DND-41 (cell line): ENCODE measurements around the gene SPTLC2.
A peak's percentile ranks its signal among the peaks of the same experiment; 100 is the strongest.
"Not testable (repeated sequence)": the region's sequence is repeated elsewhere in the genome, so short reads cannot be mapped to it uniquely, and the experiment has no call there.

Experiments
- ATAC-seq: fragments of 200-7000 bp; cut with Tn5 transposase; 3 replicates; pipeline ENCODE4 v1.9.1; 2021; ENCODE audit warnings: low read depth; ENCODE audit not compliant: insufficient read depth
- DNase-seq: peaks from one replicate; pipeline ENCODE4 v3.0.0-alpha.2; 2020
- H2AFZ ChIP-seq: 2 replicates; pipeline ENCODE4 v1.6.0; 2012; ENCODE audit warnings: low read depth, low read length
- H3K27ac ChIP-seq: 2 replicates; pipeline ENCODE4 v1.5.1; 2012; ENCODE audit warnings: low read length, inconsistent platforms
- H3K27me3 ChIP-seq: fragments of 200-600 bp; sonication (generic); 2 replicates; pipeline ENCODE4 v1.6.0; 2012; ENCODE audit warnings: low read length, mild to moderate bottlenecking, inconsistent platforms; ENCODE audit not compliant: insufficient read depth, poor library complexity
- H3K36me3 ChIP-seq: 2 replicates; pipeline ENCODE4 v1.5.1; 2012; ENCODE audit warnings: low read length, inconsistent platforms; ENCODE audit not compliant: insufficient read depth
- H3K4me1 ChIP-seq: 2 replicates; pipeline ENCODE4 v1.5.1; 2012; ENCODE audit warnings: mild to moderate bottlenecking, low read length; ENCODE audit not compliant: insufficient read depth
- H3K4me2 ChIP-seq: 2 replicates; pipeline ENCODE4 v1.6.0; 2012; ENCODE audit warnings: mild to moderate bottlenecking, moderate library complexity, low read length, inconsistent platforms; ENCODE audit not compliant: insufficient read depth
- H3K4me3 ChIP-seq, 2 experiments: fragments of 200-600 bp in 1 of 2; shearing (Covaris generic) in 1 of 2; 2 replicates each; pipeline ENCODE4 v1.5.1; 2012 to 2016; ENCODE audit warnings: inconsistent platforms in 2 of 2, low read length in 2 of 2, mild to moderate bottlenecking in 2 of 2, low read depth in 1 of 2, moderate library complexity in 1 of 2
- H3K79me2 ChIP-seq: 2 replicates; pipeline ENCODE4 v1.6.0; 2012; ENCODE audit warnings: low read length, inconsistent platforms; ENCODE audit not compliant: insufficient read depth
- H3K9ac ChIP-seq: 2 replicates; pipeline ENCODE4 v1.6.0; 2012; ENCODE audit warnings: low read depth, mild to moderate bottlenecking, inconsistent platforms, low read length, moderate library complexity
- H3K9me3 ChIP-seq: 2 replicates; pipeline ENCODE4 v1.5.1; 2012; ENCODE audit warnings: low read length, moderate library complexity, mild to moderate bottlenecking, inconsistent platforms; ENCODE audit not compliant: insufficient read depth, severe bottlenecking
- H4K20me1 ChIP-seq: 2 replicates; pipeline ENCODE4 v1.6.0; 2012; ENCODE audit warnings: low read length; ENCODE audit not compliant: insufficient read depth
- CTCF ChIP-seq: IDR thresholded peaks from 2 replicates; pipeline ENCODE4 v1.5.1; 2012; ENCODE audit warnings: borderline replicate concordance, low read length, moderate library complexity, mild to moderate bottlenecking; ENCODE audit not compliant: poor library complexity, severe bottlenecking; ENCODE audit errors: extremely low read depth
- EZH2 ChIP-seq: IDR thresholded peaks from 3 replicates; pipeline ENCODE4 v1.6.1; 2012; ENCODE audit warnings: borderline replicate concordance, low read depth, mild to moderate bottlenecking, moderate library complexity, low read length, inconsistent platforms; ENCODE audit not compliant: severe bottlenecking

The SPTLC2 gene

DNA sequence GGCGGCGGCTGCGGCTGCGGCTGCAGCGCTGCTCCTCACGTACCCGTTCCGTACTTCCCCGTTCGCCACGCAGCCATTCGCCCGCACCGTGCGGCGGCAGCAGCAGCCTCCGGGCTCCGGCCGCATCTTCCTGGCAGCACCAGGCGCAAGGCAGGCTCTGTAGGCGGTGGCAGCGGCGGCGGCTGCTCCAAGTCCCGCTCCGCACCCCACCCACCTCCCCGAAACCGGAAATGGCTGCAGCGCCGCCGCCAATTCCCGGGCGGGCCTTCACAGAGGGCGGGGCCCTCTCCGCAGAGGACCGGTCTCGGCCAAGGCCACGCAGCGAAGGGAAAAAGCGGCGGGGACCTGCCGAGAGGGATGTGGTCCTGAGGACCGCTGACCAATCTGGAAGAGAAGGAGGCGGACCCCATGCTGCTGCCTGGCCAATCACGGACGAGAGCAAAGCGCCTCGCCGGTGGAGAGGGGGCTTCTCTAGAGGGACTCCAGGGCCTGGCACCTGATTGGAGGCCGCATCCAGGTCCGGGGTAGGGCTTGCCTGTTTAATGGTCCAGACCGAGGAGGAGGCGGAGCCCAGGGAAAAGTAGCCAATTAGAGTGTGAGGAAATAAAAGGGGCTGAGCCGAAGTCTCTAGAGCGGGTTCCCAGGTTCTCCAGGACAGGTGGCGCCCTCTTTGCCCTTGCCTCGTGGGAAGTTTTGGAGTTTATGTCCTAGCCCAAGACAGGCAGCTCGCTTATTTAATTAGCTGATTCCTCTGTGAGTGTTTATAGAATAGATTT lies at the start of gene SPTLC2:
Gene SPTLC2, minus strand, starts transcription at position 184 of the 776 bp plus-strand sequence. Its CDS starts 58 bp downstream, at position 126.
- peak within 1 kb of the TSS; percentile 94 for H2AFZ ChIP-seq
- H3K4me3 ChIP-seq = peak within 1 kb of the TSS; percentile 54 to 76
- peaks cover 33% of the 10 kb centered on the region for H3K79me2 ChIP-seq
- TF ChIP-seq CTCF (peak; percentile 52), EZH2 (peak; percentile 17)
- H4K20me1 ChIP-seq = no peaks in the 10 kb centered on the region; the same call in 1 of the 2 replicates
- H3K9ac ChIP-seq = peak within 1 kb of the TSS; percentile 82
- H3K4me2 ChIP-seq = peak within 1 kb of the TSS; percentile 95
- H3K9me3 ChIP-seq = no peaks in the 10 kb centered on the region
- H3K36me3 ChIP-seq = peaks cover 4% of the 10 kb centered on the region; the same call in 1 of the 2 replicates
- DNase-seq (peak; percentile 99), ATAC-seq (peak; percentile 97)
- H3K27me3 ChIP-seq = no peaks in the 10 kb centered on the region
- peak within 1 kb of the TSS; percentile 58 for H3K27ac ChIP-seq
- peaks cover 30% of the 10 kb centered on the region for H3K4me1 ChIP-seq

GRCh38 chr14:77663293-77663692 lies 46.9 kb upstream of the SPTLC2 start:
- no peaks in the 10 kb centered on the region for H3K4me1 ChIP-seq
- H2AFZ ChIP-seq = no peak overlapping the region
- DNase-seq (no peak), ATAC-seq (no peak)
- H3K4me2 ChIP-seq = no peak overlapping the region
- H3K9ac ChIP-seq = no peak overlapping the region
- TF ChIP-seq EZH2 (no peak), CTCF (no peak)
- H3K79me2 ChIP-seq = no peaks in the 10 kb centered on the region
- H3K4me3 ChIP-seq = no peak overlapping the region
- H3K9me3 ChIP-seq = no peaks in the 10 kb centered on the region
- H3K27ac ChIP-seq = no peak overlapping the region
- no peaks in the 10 kb centered on the region for H3K27me3 ChIP-seq
- H4K20me1 ChIP-seq = no peaks in the 10 kb centered on the region
- no peaks in the 10 kb centered on the region for H3K36me3 ChIP-seq

DNA sequence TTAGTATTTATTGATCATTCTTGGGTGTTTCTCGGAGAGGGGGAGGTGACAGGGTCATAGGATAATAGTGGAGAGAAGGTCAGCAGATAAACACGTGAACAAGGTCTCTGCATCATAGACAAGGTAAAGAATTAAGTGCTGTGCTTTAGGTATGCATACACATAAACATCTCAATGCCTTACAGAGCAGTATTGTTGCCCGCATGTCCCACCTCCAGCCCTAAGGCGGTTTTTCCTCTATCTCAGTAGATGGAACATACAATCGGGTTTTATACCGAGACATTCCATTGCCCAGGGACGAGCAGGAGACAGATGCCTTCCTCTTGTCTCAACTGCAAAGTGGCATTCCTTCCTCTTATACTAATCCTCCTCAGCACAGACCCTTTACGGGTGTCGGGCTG lies 45.1 kb upstream of the SPTLC2 start:
- DNase-seq, H3K4me3 ChIP-seq, H4K20me1 ChIP-seq, H3K4me1 ChIP-seq, H3K36me3 ChIP-seq, H3K9ac ChIP-seq, ATAC-seq, H3K4me2 ChIP-seq, H2AFZ ChIP-seq, H3K27me3 ChIP-seq, H3K27ac ChIP-seq, H3K79me2 ChIP-seq, H3K9me3 ChIP-seq: not testable (repeated sequence)

DNA sequence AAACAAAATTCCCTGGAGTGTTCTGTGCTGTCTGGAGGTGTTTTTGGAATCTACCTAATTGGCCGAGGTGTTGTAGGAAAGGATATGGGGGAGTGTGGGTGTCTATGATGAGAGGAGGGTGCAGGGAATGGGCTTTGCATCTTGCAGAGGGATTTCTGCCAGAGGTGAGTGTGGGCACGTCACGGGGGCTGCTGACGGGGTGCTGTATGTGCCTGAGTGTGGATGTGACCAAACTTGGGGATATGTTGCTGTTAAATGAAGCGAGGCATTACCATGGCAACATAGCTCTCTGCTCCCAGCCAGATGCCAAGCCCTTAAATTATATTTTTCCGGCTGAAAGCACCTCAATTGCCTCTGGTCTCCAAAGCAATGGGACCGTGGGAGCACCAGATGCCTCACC lies 44.3 kb upstream of the SPTLC2 start:
- Histone ChIP-seq H3K4me2 (no peak overlapping the region), H3K9ac (no peak overlapping the region), H2AFZ (no peak overlapping the region), H3K27ac (no peak overlapping the region), H3K79me2 (no peaks in the 10 kb centered on the region), H3K4me3 (no peak overlapping the region), H3K27me3 (no peaks in the 10 kb centered on the region), H3K4me1 (no peaks in the 10 kb centered on the region), H4K20me1 (no peaks in the 10 kb centered on the region), H3K9me3 (no peaks in the 10 kb centered on the region), H3K36me3 (no peaks in the 10 kb centered on the region)
- no peak for DNase-seq
- ATAC-seq = no peak
- TF ChIP-seq EZH2 = no peak
- no peak for TF ChIP-seq CTCF
